Measurements from ENCODE around the gene RETREG3. TPM values are rescaled to one million over a fixed set of nuclear protein-coding genes. Genes with fewer than 3 reads are reported as not detected.
A peak's percentile ranks its signal among the peaks of the same experiment; 100 is the strongest.

The RETREG3 gene, protein sequence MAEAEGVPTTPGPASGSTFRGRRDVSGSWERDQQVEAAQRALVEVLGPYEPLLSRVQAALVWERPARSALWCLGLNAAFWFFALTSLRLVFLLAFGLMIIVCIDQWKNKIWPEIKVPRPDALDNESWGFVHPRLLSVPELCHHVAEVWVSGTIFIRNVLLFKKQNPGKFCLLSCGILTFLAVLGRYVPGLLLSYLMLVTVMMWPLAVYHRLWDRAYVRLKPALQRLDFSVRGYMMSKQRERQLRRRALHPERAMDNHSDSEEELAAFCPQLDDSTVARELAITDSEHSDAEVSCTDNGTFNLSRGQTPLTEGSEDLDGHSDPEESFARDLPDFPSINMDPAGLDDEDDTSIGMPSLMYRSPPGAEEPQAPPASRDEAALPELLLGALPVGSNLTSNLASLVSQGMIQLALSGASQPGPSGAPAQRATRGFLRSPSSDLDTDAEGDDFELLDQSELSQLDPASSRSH
- total RNA-seq (10 to 100 TPM; 39.7 to 40.3 TPM), polyA plus RNA-seq (109 TPM)

DNA sequence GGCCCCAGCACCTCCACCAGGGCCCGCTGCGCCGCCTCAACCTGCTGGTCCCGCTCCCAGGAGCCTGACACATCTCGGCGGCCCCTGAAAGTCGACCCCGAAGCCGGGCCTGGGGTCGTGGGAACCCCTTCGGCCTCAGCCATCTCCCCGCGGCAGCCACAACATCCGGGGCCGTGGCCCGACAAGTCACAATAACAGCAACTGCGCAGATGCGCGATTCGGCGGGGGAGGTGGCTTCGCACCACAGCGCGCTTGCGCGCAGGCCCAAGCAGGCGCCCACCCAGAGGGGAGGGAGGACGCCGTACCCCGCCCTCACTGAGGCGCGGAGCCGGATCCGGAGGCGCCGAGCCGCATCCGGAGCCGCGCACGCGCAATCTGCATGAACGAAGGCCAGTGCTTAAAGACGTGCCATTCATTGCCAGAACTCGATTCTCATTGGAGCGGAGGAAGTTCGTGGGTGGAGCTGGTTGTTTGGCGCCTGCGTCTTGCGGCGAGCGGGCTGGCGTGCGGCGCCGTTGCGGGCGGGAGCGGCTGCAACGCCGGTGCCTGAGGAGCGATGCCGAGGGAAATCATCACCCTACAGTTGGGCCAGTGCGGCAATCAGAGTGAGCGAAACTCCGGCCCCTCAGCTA is at the start of gene RETREG3, which contains the start of gene TUBG1:
Gene RETREG3 (minus strand): TSS at position 193 of the 632 bp plus-strand sequence. CDS start 50 bp downstream, at position 143.
Gene TUBG1 (plus strand): TSS at position 502 of the 632 bp plus-strand sequence. CDS start 55 bp downstream, at position 557.
- peaks cover 0 to 1% (median 0%) of the 10 kb centered on the region in 5 donors for H3K9me3 Mint-ChIP-seq
- H3K4me3 Mint-ChIP-seq, result peak within 1 kb of the TSS; percentile 99 to 100 (median 99)
- H3K27me3 Mint-ChIP-seq, result no peaks in the 10 kb centered on the region
- Histone ChIP-seq H3K36me3 (ENCODE audit: insufficient read depth, low read length) (peaks cover 15% of the 10 kb centered on the region), H3K27me3 (ENCODE audit: insufficient read depth, low read length, poor library complexity, severe bottlenecking) (no peaks in the 10 kb centered on the region), H3K4me3 (ENCODE audit: low read length) (peak within 1 kb of the TSS; percentile 93), H3K4me1 (ENCODE audit: insufficient read depth, low read length) (peaks cover 39% of the 10 kb centered on the region), H3K27ac (ENCODE audit: low read depth, low read length) (peak within 1 kb of the TSS; percentile 88), H3K9me3 (ENCODE audit: low read length) (no peaks in the 10 kb centered on the region)
- peaks cover 42 to 54% (median 54%) of the 10 kb centered on the region in 3 donors for H3K4me1 Mint-ChIP-seq
- peaks cover 4 to 58% (median 13%) of the 10 kb centered on the region in 3 donors for H3K36me3 Mint-ChIP-seq
- H3K27ac Mint-ChIP-seq, result peak within 1 kb of the TSS; percentile 96 to 100 (median 98)
- DNase-seq, result peak; percentile 99 to 100 (median 99)
- ChIA-PET POLR2A (interaction anchor here (1.0 to 1.8 kb wide), 6 partner anchors 31 to 752 kb away, joined by 3 to 10 read pairs (median 4); partner anchors contain the start of genes BECN1, NAGLU and PSMC3IP), CTCF (interaction anchor here (0.7 to 3.1 kb wide), 12 partner anchors 14 to 75 kb away, joined by 3 to 23 read pairs (median 5); partner anchors contain the start of gene PSMC3IP)

DNA sequence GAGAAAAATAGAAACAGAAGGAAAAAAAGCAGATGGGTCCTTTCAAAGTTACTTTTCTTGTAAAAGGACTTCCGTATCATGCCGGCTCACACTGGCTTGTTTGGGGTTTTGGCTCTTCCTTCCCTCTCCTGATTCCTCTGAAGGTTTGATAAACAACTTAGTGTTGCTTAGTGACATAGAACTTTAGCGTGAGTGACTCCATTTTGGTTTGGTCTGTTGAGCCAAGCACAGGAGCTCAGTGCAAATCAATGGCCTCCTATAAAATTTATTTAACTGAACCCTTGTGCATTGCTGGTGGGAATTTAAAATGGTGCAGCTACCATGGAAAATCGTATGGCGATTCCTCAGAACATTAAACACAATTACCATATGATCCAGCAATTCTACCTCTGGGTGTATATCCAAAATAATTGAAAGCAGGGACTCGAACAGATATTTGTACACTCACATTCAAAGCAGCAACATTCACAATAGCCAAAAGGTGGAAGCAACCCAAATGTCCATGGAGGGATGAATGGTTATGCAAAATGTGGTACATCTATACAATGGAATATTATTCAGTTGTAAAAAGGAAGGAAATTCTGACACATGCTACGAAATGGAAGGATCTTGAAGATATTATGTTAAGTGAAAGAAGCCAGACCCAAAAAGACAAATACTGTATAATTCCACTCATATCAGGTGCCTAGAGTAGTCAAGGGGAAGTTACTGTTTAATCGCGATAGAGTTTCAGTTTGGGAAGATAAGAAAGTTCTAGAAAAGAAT is 48.8 kb upstream of the RETREG3 start:
- peaks cover 5% of the 10 kb centered on the region for H3K4me1 ChIP-seq (ENCODE audit: insufficient read depth, low read length)
- POLR2A ChIA-PET, result no interaction called here
- H3K36me3 ChIP-seq (ENCODE audit: insufficient read depth, low read length), result no peaks in the 10 kb centered on the region
- peaks cover 13 to 25% (median 14%) of the 10 kb centered on the region in 3 donors for H3K4me1 Mint-ChIP-seq
- CTCF ChIA-PET, result interaction anchor here (0.8 to 1.4 kb wide), 2 partner anchors 13 to 21 kb away, joined by 3 read pairs; no protein-coding TSS in a partner anchor
- no peak for DNase-seq
- H3K27ac ChIP-seq (ENCODE audit: low read depth, low read length), result no peak overlapping the region
- no peaks in the 10 kb centered on the region for H3K9me3 Mint-ChIP-seq
- peaks cover 12% of the 10 kb centered on the region in 2 donors for H3K27me3 Mint-ChIP-seq
- no peaks in the 10 kb centered on the region for H3K9me3 ChIP-seq (ENCODE audit: low read length)
- H3K27ac Mint-ChIP-seq, result peak overlapping the region in 2 of 8 donors; percentile 49 to 57
- peak overlapping the region; percentile 86 to 94 (median 92) for H3K4me3 Mint-ChIP-seq
- no peaks in the 10 kb centered on the region for H3K27me3 ChIP-seq (ENCODE audit: insufficient read depth, low read length, poor library complexity, severe bottlenecking)
- no peak overlapping the region for H3K4me3 ChIP-seq (ENCODE audit: low read length)
- H3K36me3 Mint-ChIP-seq, result peaks cover 3 to 5% (median 3%) of the 10 kb centered on the region in 3 donors

DNA sequence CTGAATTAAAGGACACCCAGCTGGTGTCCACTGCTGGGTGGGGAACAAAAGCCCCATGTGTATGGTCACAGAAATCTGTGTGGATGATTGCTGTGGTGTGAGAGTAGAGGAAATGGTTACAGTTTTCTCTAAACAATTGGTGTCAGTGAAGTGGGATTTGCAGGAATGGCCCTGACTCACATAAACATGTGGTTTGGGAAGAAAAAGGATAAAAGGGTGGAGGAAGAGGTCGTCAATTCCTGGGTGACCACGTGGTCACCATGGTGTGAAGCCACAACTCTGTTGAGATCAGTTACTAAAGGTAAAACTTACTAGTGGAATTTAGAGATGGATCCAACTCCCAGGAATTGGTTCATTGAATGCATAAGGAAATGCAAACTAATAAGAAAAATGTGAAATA is 46.4 kb upstream of the RETREG3 start:
- H3K36me3 ChIP-seq (ENCODE audit: insufficient read depth, low read length), result no peaks in the 10 kb centered on the region
- H3K36me3 Mint-ChIP-seq, result peaks cover 2 to 3% (median 2%) of the 10 kb centered on the region in 3 donors
- H3K27me3 ChIP-seq (ENCODE audit: insufficient read depth, low read length, poor library complexity, severe bottlenecking), result no peaks in the 10 kb centered on the region
- H3K4me1 ChIP-seq (ENCODE audit: insufficient read depth, low read length), result peaks cover 5% of the 10 kb centered on the region
- peaks cover 18 to 19% of the 10 kb centered on the region in 2 donors for H3K27me3 Mint-ChIP-seq
- no peaks in the 10 kb centered on the region for H3K9me3 Mint-ChIP-seq
- ChIA-PET CTCF (no interaction called here), POLR2A (no interaction called here)
- H3K4me1 Mint-ChIP-seq, result peaks cover 11 to 24% (median 13%) of the 10 kb centered on the region in 3 donors
- H3K9me3 ChIP-seq (ENCODE audit: low read length), result no peaks in the 10 kb centered on the region
- no peak overlapping the region for H3K27ac ChIP-seq (ENCODE audit: low read depth, low read length)
- peak overlapping the region in 1 of 7 donors; percentile 23 for H3K4me3 Mint-ChIP-seq
- no peak overlapping the region for H3K27ac Mint-ChIP-seq
- H3K4me3 ChIP-seq (ENCODE audit: low read length), result no peak overlapping the region
- DNase-seq, result no peak

DNA sequence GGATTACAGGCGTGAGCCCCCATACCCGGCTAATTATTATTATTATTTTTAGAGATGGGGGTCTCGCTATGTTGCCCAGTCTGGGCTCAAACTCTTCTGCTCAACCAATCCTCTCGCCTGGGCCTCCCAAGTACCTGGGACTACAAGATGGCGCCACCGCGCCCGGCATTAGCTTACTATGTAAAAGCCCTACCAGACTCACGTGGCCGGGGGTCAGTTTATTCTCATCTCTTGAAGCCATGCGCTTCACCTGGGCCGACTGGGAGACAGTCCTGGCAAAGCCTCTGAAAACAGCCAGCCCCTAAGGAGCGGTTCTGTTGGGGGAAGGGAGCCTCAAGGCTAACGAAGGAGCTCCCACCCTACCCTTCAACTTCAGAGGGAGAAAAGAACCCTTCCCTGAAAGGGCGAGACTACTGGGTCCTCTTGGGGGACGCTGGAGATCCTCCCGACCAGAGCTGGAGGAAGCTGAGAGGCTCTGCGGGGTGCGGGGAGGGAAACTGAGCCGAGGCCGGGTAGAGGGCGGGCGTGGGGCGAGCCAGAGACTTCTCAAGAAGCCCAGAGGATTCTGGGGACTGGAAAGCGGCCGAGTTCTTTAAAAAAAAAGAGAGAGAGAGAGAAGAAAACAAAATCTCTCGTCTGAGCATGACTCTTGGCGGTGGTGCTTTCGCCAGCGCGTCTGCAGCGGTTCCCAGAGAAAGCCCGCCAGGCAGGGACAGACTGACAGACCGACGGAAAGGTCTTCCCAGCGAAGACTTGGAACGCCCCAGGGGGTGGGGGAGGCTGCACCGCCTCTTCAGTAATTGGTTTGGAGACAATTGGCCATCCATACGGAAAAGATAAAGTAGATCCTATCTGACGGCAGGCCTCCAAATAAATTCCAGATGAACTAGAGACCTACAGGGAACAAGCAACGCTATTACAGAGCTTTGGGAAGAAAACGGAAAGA is 44.3 kb upstream of the RETREG3 start:
- no peak overlapping the region for H3K27ac Mint-ChIP-seq
- peak overlapping the region in 1 of 7 donors; percentile 54 for H3K4me3 Mint-ChIP-seq
- Histone ChIP-seq H3K4me3 (ENCODE audit: low read length) (no peak overlapping the region), H3K27ac (ENCODE audit: low read depth, low read length) (no peak overlapping the region), H3K9me3 (ENCODE audit: low read length) (no peaks in the 10 kb centered on the region), H3K36me3 (ENCODE audit: insufficient read depth, low read length) (no peaks in the 10 kb centered on the region), H3K4me1 (ENCODE audit: insufficient read depth, low read length) (peaks cover 1% of the 10 kb centered on the region), H3K27me3 (ENCODE audit: insufficient read depth, low read length, poor library complexity, severe bottlenecking) (no peaks in the 10 kb centered on the region)
- H3K36me3 Mint-ChIP-seq, result peaks cover 0 to 3% (median 0%) of the 10 kb centered on the region in 3 donors
- H3K4me1 Mint-ChIP-seq, result peaks cover 5 to 7% (median 7%) of the 10 kb centered on the region in 3 donors
- ChIA-PET CTCF (interaction anchor here (1.0 kb wide), 1 partner anchor 30 kb away, joined by 3 read pairs; no protein-coding TSS in a partner anchor), POLR2A (no interaction called here)
- H3K9me3 Mint-ChIP-seq, result no peaks in the 10 kb centered on the region
- no peak for DNase-seq
- peaks cover 21 to 22% of the 10 kb centered on the region in 2 donors for H3K27me3 Mint-ChIP-seq

DNA sequence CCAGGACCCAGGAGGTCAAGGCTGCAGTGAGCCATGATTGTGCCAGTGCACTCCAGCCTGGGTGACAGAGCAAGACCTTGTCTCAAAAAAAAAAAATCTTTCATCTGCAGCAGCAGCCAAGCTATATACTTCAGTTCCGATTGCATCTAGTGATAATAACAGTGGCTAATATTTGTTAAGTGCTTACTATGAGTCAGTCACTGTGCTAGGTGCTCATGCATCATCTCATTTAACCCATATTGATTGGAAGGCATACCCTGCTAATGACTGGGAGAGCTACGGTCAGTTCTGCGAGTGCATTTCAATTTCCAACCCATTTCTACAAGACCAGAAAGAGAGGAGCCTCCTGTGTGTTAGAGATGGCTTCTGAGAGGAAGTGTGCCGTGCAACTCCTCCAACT is 42.2 kb upstream of the RETREG3 start:
- H3K4me1 Mint-ChIP-seq, result peaks cover 3 to 9% (median 5%) of the 10 kb centered on the region in 3 donors
- H3K4me3 Mint-ChIP-seq, result no peak overlapping the region
- CTCF ChIA-PET, result interaction anchor here (1.0 kb wide), 1 partner anchor 10 kb away, joined by 3 read pairs; no protein-coding TSS in a partner anchor
- Histone ChIP-seq H3K9me3 (ENCODE audit: low read length) (no peaks in the 10 kb centered on the region), H3K4me1 (ENCODE audit: insufficient read depth, low read length) (no peaks in the 10 kb centered on the region), H3K27ac (ENCODE audit: low read depth, low read length) (no peak overlapping the region), H3K4me3 (ENCODE audit: low read length) (no peak overlapping the region), H3K36me3 (ENCODE audit: insufficient read depth, low read length) (no peaks in the 10 kb centered on the region), H3K27me3 (ENCODE audit: insufficient read depth, low read length, poor library complexity, severe bottlenecking) (no peaks in the 10 kb centered on the region)
- peaks cover 0 to 3% (median 0%) of the 10 kb centered on the region in 3 donors for H3K36me3 Mint-ChIP-seq
- POLR2A ChIA-PET, result no interaction called here
- H3K27me3 Mint-ChIP-seq, result peaks cover 21 to 22% of the 10 kb centered on the region in 2 donors
- H3K27ac Mint-ChIP-seq, result no peak overlapping the region
- H3K9me3 Mint-ChIP-seq, result no peaks in the 10 kb centered on the region
- no peak for DNase-seq

DNA sequence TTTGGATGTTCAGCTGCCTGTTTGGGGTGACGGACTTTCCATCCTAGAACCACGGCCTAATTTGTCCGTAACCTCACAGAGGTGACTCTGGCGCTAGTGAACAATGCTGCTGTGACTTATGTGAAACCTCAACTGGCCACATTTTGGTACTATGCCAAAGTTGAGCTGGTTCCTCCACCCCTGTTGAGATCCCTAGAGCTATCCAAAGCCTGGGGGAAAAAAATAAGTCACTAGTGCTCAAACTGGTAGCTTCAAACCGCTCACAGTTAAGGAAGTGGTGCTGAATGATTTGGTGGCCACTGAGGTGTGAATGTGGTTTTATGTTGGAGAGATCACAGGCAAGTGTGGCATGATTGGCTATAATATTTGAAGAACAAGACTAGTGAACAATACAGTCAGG is 38.6 kb upstream of the RETREG3 start:
- no peak overlapping the region for H3K27ac ChIP-seq (ENCODE audit: low read depth, low read length)
- H3K27ac Mint-ChIP-seq, result no peak overlapping the region
- no peak overlapping the region for H3K4me3 ChIP-seq (ENCODE audit: low read length)
- no peaks in the 10 kb centered on the region for H3K36me3 ChIP-seq (ENCODE audit: insufficient read depth, low read length)
- ChIA-PET POLR2A (no interaction called here), CTCF (no interaction called here)
- H3K36me3 Mint-ChIP-seq, result no peaks in the 10 kb centered on the region
- DNase-seq, result no peak
- no peaks in the 10 kb centered on the region for H3K4me1 ChIP-seq (ENCODE audit: insufficient read depth, low read length)
- no peaks in the 10 kb centered on the region for H3K27me3 ChIP-seq (ENCODE audit: insufficient read depth, low read length, poor library complexity, severe bottlenecking)
- no peaks in the 10 kb centered on the region for H3K9me3 Mint-ChIP-seq
- H3K4me1 Mint-ChIP-seq, result peaks cover 0 to 9% (median 3%) of the 10 kb centered on the region in 3 donors
- no peak overlapping the region for H3K4me3 Mint-ChIP-seq
- H3K9me3 ChIP-seq (ENCODE audit: low read length), result no peaks in the 10 kb centered on the region
- H3K27me3 Mint-ChIP-seq, result peaks cover 10 to 12% of the 10 kb centered on the region in 2 donors

DNA sequence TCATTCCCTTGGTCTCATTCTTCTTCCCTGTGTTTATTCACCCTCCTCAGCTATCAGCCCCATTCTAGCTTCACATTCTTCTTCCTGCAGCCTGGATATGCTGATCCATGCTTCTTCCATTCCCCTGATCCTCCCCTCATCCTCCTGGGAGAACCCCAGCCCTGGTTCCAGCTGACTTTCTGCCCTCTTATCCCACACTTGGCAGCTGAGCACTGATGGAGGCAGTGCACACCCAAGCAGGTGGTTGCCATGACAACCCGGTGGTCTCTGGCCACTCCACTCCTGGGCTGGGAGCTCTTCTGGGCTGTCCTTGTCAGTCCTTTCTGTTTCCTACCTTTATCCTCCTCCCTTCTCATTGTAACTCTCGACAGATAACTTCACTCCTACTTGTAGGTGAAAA is 33.2 kb upstream of the RETREG3 start:
- Histone ChIP-seq H3K27ac (ENCODE audit: low read depth, low read length) (no peak overlapping the region), H3K36me3 (ENCODE audit: insufficient read depth, low read length) (no peaks in the 10 kb centered on the region), H3K9me3 (ENCODE audit: low read length) (no peaks in the 10 kb centered on the region), H3K27me3 (ENCODE audit: insufficient read depth, low read length, poor library complexity, severe bottlenecking) (no peaks in the 10 kb centered on the region), H3K4me3 (ENCODE audit: low read length) (no peak overlapping the region), H3K4me1 (ENCODE audit: insufficient read depth, low read length) (no peaks in the 10 kb centered on the region)
- H3K36me3 Mint-ChIP-seq, result no peaks in the 10 kb centered on the region
- no peaks in the 10 kb centered on the region for H3K4me1 Mint-ChIP-seq
- H3K27ac Mint-ChIP-seq, result no peak overlapping the region
- CTCF ChIA-PET, result no interaction called here
- no peak overlapping the region for H3K4me3 Mint-ChIP-seq
- DNase-seq, result no peak
- no peaks in the 10 kb centered on the region for H3K9me3 Mint-ChIP-seq
- peaks cover 5 to 12% of the 10 kb centered on the region in 2 donors for H3K27me3 Mint-ChIP-seq
- POLR2A ChIA-PET, result no interaction called here
